ENCODE results near the gene CDH4. TPM values are rescaled to one million over a fixed set of nuclear protein-coding genes. Genes with fewer than 3 reads are reported as not detected.

The CDH4 gene
- total and polyA plus RNA-seq, 2 donors (not counting 3 experiments of a cell fraction or from before 2014, with no cell fraction given): 0.17 to 0.51 TPM

GRCh38 chr20:61861858-61862257 is 609.8 kb downstream of the CDH4 start:
- TF ChIP-seq POLR2A (IDR thresholded peaks at IDR 0.05; ENCODE audit: low read depth, low read length): no peak
- TF ChIP-seq MAX (IDR thresholded peaks at IDR 0.05; ENCODE audit: insufficient read depth, insufficient read length): no peak
- no peak for TF ChIP-seq CTCF (IDR thresholded peaks at IDR 0.05; ENCODE audit: extremely low read depth in 1 of 2, insufficient read depth in 1 of 2, low read depth in 1 of 2, low read length in 2 of 2)
- no peak for TF ChIP-seq JUN (IDR thresholded peaks at IDR 0.05; ENCODE audit: borderline replicate concordance, insufficient read depth, insufficient read length, low read depth)
- TF ChIP-seq MYC (IDR thresholded peaks at IDR 0.05; ENCODE audit: low read depth, low read length): no peak
- no peak for TF ChIP-seq FOS (IDR thresholded peaks at IDR 0.05; ENCODE audit: borderline replicate concordance, insufficient read depth, low read length)
- DNase-seq (ENCODE audit: low read depth, low spot score) (no peak), FAIRE-seq (no peak)
- no TSS peak for BruUV-seq (replicated peaks)
- dilution Hi-C loops (cut with MboI; ENCODE audit: extremely low pct_ligation_motif_present, low sequenced_read_pairs) (no loop called here), intact Hi-C loops (cut with micrococcal nuclease) (no loop called here)
- Histone ChIP-seq H3K9me3 (replicated peaks; ENCODE audit: control insufficient read depth, insufficient read depth, low read length) (peaks cover 4% of the 10 kb centered on the region), H3K79me2 (ENCODE audit: control insufficient read depth, insufficient read depth, low read length) (no peaks in the 10 kb centered on the region), H3K27ac (ENCODE audit: insufficient read depth, low read depth, low read length) (no peak overlapping the region), H3K36me3 (ENCODE audit: control insufficient read depth in 2 of 2, extremely low read depth in 1 of 2, insufficient read depth in 2 of 2, low read length in 2 of 2) (no peaks in the 10 kb centered on the region), H2AFZ (ENCODE audit: low read depth, low read length) (no peak overlapping the region), H3K9me1 (replicated peaks; ENCODE audit: control insufficient read depth, extremely low read depth, insufficient read depth, low read length) (no peaks in the 10 kb centered on the region), H3K9ac (replicated peaks; ENCODE audit: extremely low read depth, insufficient read depth, low read length) (no peak overlapping the region), H3K4me3 (replicated peaks in 1 of 3; ENCODE audit: insufficient read depth in 1 of 3, low read depth in 1 of 3, low read length in 3 of 3) (no peak overlapping the region), H4K20me1 (replicated peaks; ENCODE audit: control insufficient read depth, extremely low read depth, insufficient read depth, low read length) (no peaks in the 10 kb centered on the region), H3K27me3 (ENCODE audit: control insufficient read depth in 2 of 2, insufficient read depth in 2 of 2, low read length in 2 of 2) (no peaks in the 10 kb centered on the region), H3K4me2 (ENCODE audit: insufficient read depth, low read length) (no peak overlapping the region), H3K4me1 (ENCODE audit: control insufficient read depth, extremely low read depth, insufficient read depth, low read length) (no peaks in the 10 kb centered on the region)
- POLR2A ChIA-PET: no interaction called here
- CTCF ChIA-PET: no interaction called here

- POLR2A ChIA-PET: no interaction called here
- no peaks in the 10 kb centered on the region for H3K27me3 ChIP-seq (ENCODE audit: control insufficient read depth in 2 of 2, insufficient read depth in 2 of 2, low read length in 2 of 2)
- intact Hi-C loops (cut with micrococcal nuclease) (no loop called here), dilution Hi-C loops (cut with MboI; ENCODE audit: extremely low pct_ligation_motif_present, low sequenced_read_pairs) (no loop called here)
- H2AFZ ChIP-seq (ENCODE audit: low read depth, low read length): no peak overlapping the region
- H4K20me1 ChIP-seq (replicated peaks; ENCODE audit: control insufficient read depth, extremely low read depth, insufficient read depth, low read length): no peaks in the 10 kb centered on the region
- H3K9ac ChIP-seq (replicated peaks; ENCODE audit: extremely low read depth, insufficient read depth, low read length): no peak overlapping the region
- FAIRE-seq (no peak), DNase-seq (ENCODE audit: low read depth, low spot score) (no peak)
- peaks cover 4% of the 10 kb centered on the region for H3K9me3 ChIP-seq (replicated peaks; ENCODE audit: control insufficient read depth, insufficient read depth, low read length)
- no TSS peak for BruUV-seq (replicated peaks)
- CTCF ChIA-PET: no interaction called here
- no peaks in the 10 kb centered on the region for H3K79me2 ChIP-seq (ENCODE audit: control insufficient read depth, insufficient read depth, low read length)
- no peaks in the 10 kb centered on the region for H3K9me1 ChIP-seq (replicated peaks; ENCODE audit: control insufficient read depth, extremely low read depth, insufficient read depth, low read length)
- no peak overlapping the region for H3K27ac ChIP-seq (ENCODE audit: insufficient read depth, low read depth, low read length)
- no peak overlapping the region for H3K4me2 ChIP-seq (ENCODE audit: insufficient read depth, low read length)
- TF ChIP-seq GATA2 (IDR thresholded peaks at IDR 0.05; ENCODE audit: insufficient read depth, insufficient read length, low read depth, low read length) (no peak), POLR2A (IDR thresholded peaks at IDR 0.05; ENCODE audit: low read depth, low read length) (no peak), FOS (IDR thresholded peaks at IDR 0.05; ENCODE audit: borderline replicate concordance, insufficient read depth, low read length) (no peak), CTCF (IDR thresholded peaks at IDR 0.05; ENCODE audit: extremely low read depth in 1 of 2, insufficient read depth in 1 of 2, low read depth in 1 of 2, low read length in 2 of 2) (no peak), JUN (IDR thresholded peaks at IDR 0.05; ENCODE audit: borderline replicate concordance, insufficient read depth, insufficient read length, low read depth) (no peak), POLR2AphosphoS5 (IDR thresholded peaks at IDR 0.05; ENCODE audit: insufficient read depth, low read depth, low read length) (no peak)
- H3K36me3 ChIP-seq (ENCODE audit: control insufficient read depth in 2 of 2, extremely low read depth in 1 of 2, insufficient read depth in 2 of 2, low read length in 2 of 2): no peaks in the 10 kb centered on the region
- H3K4me3 ChIP-seq (replicated peaks in 1 of 3; ENCODE audit: insufficient read depth in 1 of 3, low read depth in 1 of 3, low read length in 3 of 3): no peak overlapping the region
- H3K4me1 ChIP-seq (ENCODE audit: control insufficient read depth, extremely low read depth, insufficient read depth, low read length): no peaks in the 10 kb centered on the region
Observed at GRCh38 chr20:61862881-61863280, 610.8 kb downstream of the CDH4 start.

All from endothelial cell of umbilical vein (primary cell).